Liver (tissue), 9 donors: ENCODE results near the gene CHPF2. TPM values are rescaled to one million over a fixed set of nuclear protein-coding genes. Genes with fewer than 3 reads are reported as not detected.

Experiments used
- DNase-seq: peaks from one replicate; pipeline ENCODE4 v3.0.0-alpha.2; 2017; ENCODE audit warnings: low spot score
- H3K27ac ChIP-seq, 2 donors: one replicate each; pipeline ENCODE4 v1.7.0; 2013; ENCODE audit warnings: inconsistent platforms in 2 of 2, low read length in 2 of 2, control low read depth in 1 of 2, low read depth in 1 of 2, mild to moderate bottlenecking in 1 of 2
- H3K27me3 ChIP-seq, 4 donors: one replicate each; pipeline versions ENCODE4 v1.6.1 to v1.7.0; 2013; ENCODE audit warnings: low read length in 3 of 4, inconsistent platforms in 1 of 4, mild to moderate bottlenecking in 1 of 4, moderate library complexity in 1 of 4; ENCODE audit not compliant: control insufficient read depth in 4 of 4, insufficient read depth in 4 of 4
- H3K36me3 ChIP-seq, 4 donors: one replicate each; pipeline versions ENCODE4 v1.6.1 to v1.7.0; 2013; ENCODE audit warnings: low read length in 3 of 4, mild to moderate bottlenecking in 3 of 4, low read depth in 1 of 4, moderate library complexity in 1 of 4; ENCODE audit not compliant: control insufficient read depth in 4 of 4, insufficient read depth in 3 of 4
- H3K4me1 ChIP-seq, 4 donors: one replicate each; pipeline versions ENCODE4 v1.6.1 to v1.7.0; 2013; ENCODE audit warnings: low read length in 3 of 4, mild to moderate bottlenecking in 3 of 4, moderate library complexity in 1 of 4; ENCODE audit not compliant: control insufficient read depth in 4 of 4, insufficient read depth in 4 of 4
- H3K4me3 ChIP-seq, 3 donors: one replicate each; pipeline versions ENCODE4 v1.6.1 to v1.7.0; 2013; ENCODE audit warnings: low read length in 3 of 3, control low read depth in 1 of 3, low read depth in 1 of 3, mild to moderate bottlenecking in 1 of 3
- H3K9ac ChIP-seq, 2 donors: one replicate each; pipeline ENCODE4 v1.7.0; 2013; ENCODE audit warnings: low read length in 2 of 2, mild to moderate bottlenecking in 2 of 2, moderate library complexity in 2 of 2, control low read depth in 1 of 2, low read depth in 1 of 2
- H3K9me3 ChIP-seq, 4 donors: one replicate each; pipeline versions ENCODE4 v1.6.1 to v1.7.0; 2013; ENCODE audit warnings: low read length in 3 of 4; ENCODE audit not compliant: control insufficient read depth in 4 of 4
- EGR1 ChIP-seq, 2 donors: IDR thresholded peaks; 2 replicates each; pipeline ENCODE4 v1.6.1; 2016 to 2018; ENCODE audit warnings: antibody characterized with exemption in 2 of 2, low read depth in 2 of 2
- FOXA1 ChIP-seq: IDR thresholded peaks from 2 replicates; pipeline ENCODE4 v1.6.1; 2016; ENCODE audit warnings: antibody characterized with exemption
- FOXA2 ChIP-seq: IDR thresholded peaks from 2 replicates; pipeline ENCODE4 v1.6.1; 2016; ENCODE audit warnings: antibody characterized with exemption
- GABPA ChIP-seq, 2 donors: IDR thresholded peaks in 1 of 2; conservative IDR thresholded peaks in 1 of 2; 2 replicates each; pipeline ENCODE4 v1.6.1; 2016; ENCODE audit warnings: antibody characterized with exemption in 2 of 2, mild to moderate bottlenecking in 1 of 2, moderate library complexity in 1 of 2
- HNF4A ChIP-seq, 2 donors: conservative IDR thresholded peaks; 2 replicates each; pipeline ENCODE4 v1.6.1; 2016; ENCODE audit warnings: antibody characterized with exemption in 2 of 2, mild to moderate bottlenecking in 2 of 2
- HNF4G ChIP-seq: IDR thresholded peaks from 2 replicates; pipeline ENCODE4 v1.6.1; 2016; ENCODE audit warnings: antibody characterized with exemption
- JUND ChIP-seq, 2 donors: IDR thresholded peaks; 2 replicates each; pipeline ENCODE4 v1.6.1; 2016; ENCODE audit warnings: antibody characterized with exemption in 2 of 2
- NR2F2 ChIP-seq: IDR thresholded peaks from 2 replicates; pipeline ENCODE4 v1.6.1; 2016; ENCODE audit warnings: antibody characterized with exemption
- RAD21 ChIP-seq, 2 donors: IDR thresholded peaks; 2 replicates each; pipeline ENCODE4 v1.6.1; 2016; ENCODE audit warnings: antibody characterized with exemption in 2 of 2, mild to moderate bottlenecking in 2 of 2
- RXRA ChIP-seq, 2 donors: IDR thresholded peaks; 2 replicates each; pipeline ENCODE4 v1.6.1; 2017 to 2018; ENCODE audit warnings: antibody characterized with exemption in 2 of 2, mild to moderate bottlenecking in 1 of 2
- SP1 ChIP-seq: IDR thresholded peaks from 2 replicates; pipeline ENCODE4 v1.6.1; 2018; ENCODE audit warnings: antibody characterized with exemption, mild to moderate bottlenecking
- TAF1 ChIP-seq: conservative IDR thresholded peaks from 2 replicates; pipeline ENCODE4 v1.6.1; 2016; ENCODE audit warnings: antibody characterized with exemption, mild to moderate bottlenecking
- YY1 ChIP-seq: IDR thresholded peaks from 2 replicates; pipeline ENCODE4 v1.6.1; 2016; ENCODE audit warnings: antibody characterized with exemption, mild to moderate bottlenecking
- WGBS: extraction: QIAGEN DNeasy Blood & Tissue Kit; methylation state at CpG from one replicate; pipeline ENCODE4 v1.1.7; 2013; 5-methylcytosine and 5-hydroxymethylcytosine counted together
- polyA plus RNA-seq, 2 donors: library from polyadenylated mRNA; stranded (reverse) in 1 of 2; unstranded in 1 of 2; fragments of 200-250 nt in 1 of 2; fragments of >200 nt in 1 of 2; fragmentation: Nextera tagmentation in 1 of 2; extraction: Ambion mirVana in 1 of 2; gene quantifications; one replicate each; pipeline versions ENCODE4 v1.2.1 to v1.2.3, GENCODE V29; 2013 to 2015
- total RNA-seq, 2 donors: library from RNA; depleted of rRNA; stranded (reverse); fragments of >200 nt; gene quantifications; one replicate each; pipeline ENCODE4 v1.2.3, GENCODE V29; 2014
- TF ChIP-seq, protein P1 (sequence below): IDR thresholded peaks from 2 replicates; pipeline ENCODE4 v1.6.1; 2016; ENCODE audit warnings: antibody characterized with exemption, mild to moderate bottlenecking
- TF ChIP-seq, protein P2 (sequence below): fragments of 150-350 bp; IDR thresholded peaks from 2 replicates; pipeline ENCODE4 v1.5.1; 2017; ENCODE audit warnings: improper control_type of control experiment, low read depth, low read length; ENCODE audit not compliant: missing input control
- TF ChIP-seq, protein P3 (sequence below): IDR thresholded peaks from 2 replicates; pipeline ENCODE4 v1.6.1; 2016; ENCODE audit warnings: antibody characterized with exemption
- TF ChIP-seq, protein P4 (sequence below): IDR thresholded peaks from 2 replicates; pipeline ENCODE4 v1.6.1; 2016; ENCODE audit warnings: antibody characterized with exemption
- TF ChIP-seq, protein P5 (sequence below): IDR thresholded peaks from 2 replicates; pipeline ENCODE4 v1.6.1; 2016; ENCODE audit warnings: antibody characterized with exemption
- donor health status: healthy.
- donor health status: healthy.
- donor health status: healthy.
- donor health status: healthy.
- donor health status: healthy.

The CHPF2 gene
- total and polyA plus RNA-seq, 4 donors, result 4.1 to 19.7 (median 18.1) TPM

DNA sequence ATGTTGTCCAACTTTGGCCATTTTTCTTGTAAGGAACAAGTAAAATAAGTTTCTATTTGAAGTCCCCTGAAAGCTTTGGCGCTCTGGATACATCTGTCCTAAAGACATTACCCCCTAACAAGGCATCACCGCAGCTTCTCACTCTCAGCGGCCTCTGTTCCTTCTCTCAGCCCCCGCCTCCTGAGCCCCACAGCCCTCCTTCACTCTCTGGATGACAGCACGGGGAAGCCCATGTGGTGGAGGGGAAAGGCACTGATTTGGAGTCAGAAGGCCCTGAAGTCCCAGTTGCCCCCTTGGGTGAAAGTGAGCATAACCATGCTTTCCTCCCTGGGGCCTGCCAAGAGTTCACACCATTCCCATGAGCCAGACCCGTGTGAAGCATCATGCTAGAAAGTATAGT lies 26.6 kb upstream of the CHPF2 start:
- WGBS, result 72% methylated on average over 6 of the region's 6 CpGs

More for the DNA sequence above, 26.6 kb upstream of the CHPF2 start:
- no peak overlapping the region for H3K9ac ChIP-seq
- H3K36me3 ChIP-seq, result no peaks in the 10 kb centered on the region
- H3K27me3 ChIP-seq, result peaks cover 0 to 12% (median 0%) of the 10 kb centered on the region in 4 donors
- H3K4me1 ChIP-seq, result no peaks in the 10 kb centered on the region
- H3K27ac ChIP-seq, result no peak overlapping the region
- no peak for DNase-seq
- H3K9me3 ChIP-seq, result no peaks in the 10 kb centered on the region
- no peak overlapping the region for H3K4me3 ChIP-seq
- TF ChIP-seq, protein P1, sequence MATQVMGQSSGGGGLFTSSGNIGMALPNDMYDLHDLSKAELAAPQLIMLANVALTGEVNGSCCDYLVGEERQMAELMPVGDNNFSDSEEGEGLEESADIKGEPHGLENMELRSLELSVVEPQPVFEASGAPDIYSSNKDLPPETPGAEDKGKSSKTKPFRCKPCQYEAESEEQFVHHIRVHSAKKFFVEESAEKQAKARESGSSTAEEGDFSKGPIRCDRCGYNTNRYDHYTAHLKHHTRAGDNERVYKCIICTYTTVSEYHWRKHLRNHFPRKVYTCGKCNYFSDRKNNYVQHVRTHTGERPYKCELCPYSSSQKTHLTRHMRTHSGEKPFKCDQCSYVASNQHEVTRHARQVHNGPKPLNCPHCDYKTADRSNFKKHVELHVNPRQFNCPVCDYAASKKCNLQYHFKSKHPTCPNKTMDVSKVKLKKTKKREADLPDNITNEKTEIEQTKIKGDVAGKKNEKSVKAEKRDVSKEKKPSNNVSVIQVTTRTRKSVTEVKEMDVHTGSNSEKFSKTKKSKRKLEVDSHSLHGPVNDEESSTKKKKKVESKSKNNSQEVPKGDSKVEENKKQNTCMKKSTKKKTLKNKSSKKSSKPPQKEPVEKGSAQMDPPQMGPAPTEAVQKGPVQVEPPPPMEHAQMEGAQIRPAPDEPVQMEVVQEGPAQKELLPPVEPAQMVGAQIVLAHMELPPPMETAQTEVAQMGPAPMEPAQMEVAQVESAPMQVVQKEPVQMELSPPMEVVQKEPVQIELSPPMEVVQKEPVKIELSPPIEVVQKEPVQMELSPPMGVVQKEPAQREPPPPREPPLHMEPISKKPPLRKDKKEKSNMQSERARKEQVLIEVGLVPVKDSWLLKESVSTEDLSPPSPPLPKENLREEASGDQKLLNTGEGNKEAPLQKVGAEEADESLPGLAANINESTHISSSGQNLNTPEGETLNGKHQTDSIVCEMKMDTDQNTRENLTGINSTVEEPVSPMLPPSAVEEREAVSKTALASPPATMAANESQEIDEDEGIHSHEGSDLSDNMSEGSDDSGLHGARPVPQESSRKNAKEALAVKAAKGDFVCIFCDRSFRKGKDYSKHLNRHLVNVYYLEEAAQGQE, result no peak
- TF ChIP-seq, protein P2, sequence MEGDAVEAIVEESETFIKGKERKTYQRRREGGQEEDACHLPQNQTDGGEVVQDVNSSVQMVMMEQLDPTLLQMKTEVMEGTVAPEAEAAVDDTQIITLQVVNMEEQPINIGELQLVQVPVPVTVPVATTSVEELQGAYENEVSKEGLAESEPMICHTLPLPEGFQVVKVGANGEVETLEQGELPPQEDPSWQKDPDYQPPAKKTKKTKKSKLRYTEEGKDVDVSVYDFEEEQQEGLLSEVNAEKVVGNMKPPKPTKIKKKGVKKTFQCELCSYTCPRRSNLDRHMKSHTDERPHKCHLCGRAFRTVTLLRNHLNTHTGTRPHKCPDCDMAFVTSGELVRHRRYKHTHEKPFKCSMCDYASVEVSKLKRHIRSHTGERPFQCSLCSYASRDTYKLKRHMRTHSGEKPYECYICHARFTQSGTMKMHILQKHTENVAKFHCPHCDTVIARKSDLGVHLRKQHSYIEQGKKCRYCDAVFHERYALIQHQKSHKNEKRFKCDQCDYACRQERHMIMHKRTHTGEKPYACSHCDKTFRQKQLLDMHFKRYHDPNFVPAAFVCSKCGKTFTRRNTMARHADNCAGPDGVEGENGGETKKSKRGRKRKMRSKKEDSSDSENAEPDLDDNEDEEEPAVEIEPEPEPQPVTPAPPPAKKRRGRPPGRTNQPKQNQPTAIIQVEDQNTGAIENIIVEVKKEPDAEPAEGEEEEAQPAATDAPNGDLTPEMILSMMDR, result no peak
- TF ChIP-seq TAF1 (no peak), FOXA2 (no peak), NR2F2 (no peak), RAD21 (IDR thresholded peaks at IDR 0.05) (no peak), RXRA (IDR thresholded peaks at IDR 0.05) (no peak), FOXA1 (no peak), YY1 (no peak), HNF4G (no peak), HNF4A (conservative IDR thresholded peaks at IDR 0.05) (no peak), JUND (IDR thresholded peaks at IDR 0.05) (no peak), GABPA (IDR thresholded peaks at IDR 0.05 in 1 of 2, conservative IDR thresholded peaks at IDR 0.05 in 1 of 2) (no peak), SP1 (no peak), EGR1 (IDR thresholded peaks at IDR 0.05; ENCODE audit: low read depth in 2 of 2) (no peak)
- TF ChIP-seq, protein P3, sequence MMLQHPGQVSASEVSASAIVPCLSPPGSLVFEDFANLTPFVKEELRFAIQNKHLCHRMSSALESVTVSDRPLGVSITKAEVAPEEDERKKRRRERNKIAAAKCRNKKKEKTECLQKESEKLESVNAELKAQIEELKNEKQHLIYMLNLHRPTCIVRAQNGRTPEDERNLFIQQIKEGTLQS, result no peak
- TF ChIP-seq, protein P4, sequence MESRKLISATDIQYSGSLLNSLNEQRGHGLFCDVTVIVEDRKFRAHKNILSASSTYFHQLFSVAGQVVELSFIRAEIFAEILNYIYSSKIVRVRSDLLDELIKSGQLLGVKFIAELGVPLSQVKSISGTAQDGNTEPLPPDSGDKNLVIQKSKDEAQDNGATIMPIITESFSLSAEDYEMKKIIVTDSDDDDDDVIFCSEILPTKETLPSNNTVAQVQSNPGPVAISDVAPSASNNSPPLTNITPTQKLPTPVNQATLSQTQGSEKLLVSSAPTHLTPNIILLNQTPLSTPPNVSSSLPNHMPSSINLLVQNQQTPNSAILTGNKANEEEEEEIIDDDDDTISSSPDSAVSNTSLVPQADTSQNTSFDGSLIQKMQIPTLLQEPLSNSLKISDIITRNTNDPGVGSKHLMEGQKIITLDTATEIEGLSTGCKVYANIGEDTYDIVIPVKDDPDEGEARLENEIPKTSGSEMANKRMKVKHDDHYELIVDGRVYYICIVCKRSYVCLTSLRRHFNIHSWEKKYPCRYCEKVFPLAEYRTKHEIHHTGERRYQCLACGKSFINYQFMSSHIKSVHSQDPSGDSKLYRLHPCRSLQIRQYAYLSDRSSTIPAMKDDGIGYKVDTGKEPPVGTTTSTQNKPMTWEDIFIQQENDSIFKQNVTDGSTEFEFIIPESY, result no peak
- TF ChIP-seq, protein P5, sequence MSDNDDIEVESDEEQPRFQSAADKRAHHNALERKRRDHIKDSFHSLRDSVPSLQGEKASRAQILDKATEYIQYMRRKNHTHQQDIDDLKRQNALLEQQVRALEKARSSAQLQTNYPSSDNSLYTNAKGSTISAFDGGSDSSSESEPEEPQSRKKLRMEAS, result no peak
